Measurements from ENCODE around the gene AATK. TPM values are rescaled to one million over a fixed set of nuclear protein-coding genes. Genes with fewer than 3 reads are reported as not detected.

Gene AATK
- total and polyA plus RNA-seq, 2 of the 13 experiments (the other 11 are each of a cell fraction or from before 2014, with no cell fraction given): 2.9 to 8.4 TPM

DNA sequence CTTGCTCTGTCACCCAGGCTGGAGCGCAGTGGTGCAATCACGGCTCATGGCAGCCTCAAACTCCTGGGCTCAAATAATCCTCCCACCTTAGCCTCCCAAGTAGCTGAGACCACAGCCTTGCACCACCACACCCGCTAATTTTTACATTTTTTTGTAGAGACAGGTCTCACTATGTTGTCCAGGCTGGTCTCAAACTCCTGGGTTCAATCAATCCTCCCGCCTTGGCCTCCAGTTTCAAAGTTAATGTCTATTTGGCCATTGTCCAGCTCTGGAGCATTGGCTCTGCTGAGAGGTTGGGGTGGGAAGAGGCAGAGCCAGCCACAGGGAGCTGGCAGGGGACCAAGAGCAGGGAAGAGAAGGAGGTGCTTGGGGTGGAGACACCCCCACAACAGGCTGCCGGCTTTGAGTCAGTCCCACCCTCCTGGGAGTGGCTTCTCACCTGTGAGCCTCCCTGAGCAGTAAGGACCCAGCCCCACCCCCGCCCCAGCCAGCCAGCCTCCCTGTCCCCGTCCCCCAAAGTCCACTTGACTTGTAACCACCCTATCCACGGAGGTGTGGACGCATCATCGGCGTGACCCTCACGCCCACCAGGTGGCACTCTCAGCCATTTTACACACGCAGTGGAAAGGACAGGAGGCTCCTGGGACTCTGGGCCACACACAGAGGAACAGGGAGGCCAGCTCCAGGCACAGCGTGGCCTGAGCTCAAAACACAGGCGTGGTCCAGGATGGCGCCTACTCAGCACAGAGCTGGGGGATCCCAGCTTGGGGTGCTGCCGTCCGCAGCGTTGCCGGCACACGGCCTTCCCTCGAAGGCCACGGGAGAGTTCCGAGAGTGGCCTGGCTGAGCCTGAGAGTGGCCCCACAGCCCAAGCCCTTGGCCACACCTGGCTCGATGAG lies 23.5 kb downstream of the AATK start (continued):
- TF ChIP-seq, protein P1, sequence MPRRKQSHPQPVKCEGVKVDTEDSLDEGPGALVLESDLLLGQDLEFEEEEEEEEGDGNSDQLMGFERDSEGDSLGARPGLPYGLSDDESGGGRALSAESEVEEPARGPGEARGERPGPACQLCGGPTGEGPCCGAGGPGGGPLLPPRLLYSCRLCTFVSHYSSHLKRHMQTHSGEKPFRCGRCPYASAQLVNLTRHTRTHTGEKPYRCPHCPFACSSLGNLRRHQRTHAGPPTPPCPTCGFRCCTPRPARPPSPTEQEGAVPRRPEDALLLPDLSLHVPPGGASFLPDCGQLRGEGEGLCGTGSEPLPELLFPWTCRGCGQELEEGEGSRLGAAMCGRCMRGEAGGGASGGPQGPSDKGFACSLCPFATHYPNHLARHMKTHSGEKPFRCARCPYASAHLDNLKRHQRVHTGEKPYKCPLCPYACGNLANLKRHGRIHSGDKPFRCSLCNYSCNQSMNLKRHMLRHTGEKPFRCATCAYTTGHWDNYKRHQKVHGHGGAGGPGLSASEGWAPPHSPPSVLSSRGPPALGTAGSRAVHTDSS (CRISPR knock-in tag; conservative IDR thresholded peaks at IDR 0.05): no peak
- 0 out of 2 replicates have a peak, but pooled peaks have one; percentile 38 for TF ChIP-seq THAP11 (CRISPR knock-in tag; IDR thresholded peaks at IDR 0.05)
- no peak for TF ChIP-seq SIX1 (CRISPR knock-in tag; IDR thresholded peaks at IDR 0.05; ENCODE audit: borderline replicate concordance)
- TF ChIP-seq HOXD1 (CRISPR knock-in tag; IDR thresholded peaks at IDR 0.05): no peak
- no peak for TF ChIP-seq ZNF563 (CRISPR knock-in tag; IDR thresholded peaks at IDR 0.05)
- TF ChIP-seq ZFP62 (CRISPR knock-in tag; IDR thresholded peaks at IDR 0.05): no peak
- no peak for TF ChIP-seq ZNF782 (CRISPR knock-in tag; IDR thresholded peaks at IDR 0.05; ENCODE audit: borderline replicate concordance)
- 0 out of 2 replicates have a peak, but pooled peaks have one; percentile 51 for TF ChIP-seq SMAD3 (CRISPR knock-in tag; IDR thresholded peaks at IDR 0.05)
- TF ChIP-seq ELF4 (CRISPR knock-in tag; IDR thresholded peaks at IDR 0.05; ENCODE audit: borderline replicate concordance): no peak
- no peak for TF ChIP-seq PAX8 (CRISPR knock-in tag; IDR thresholded peaks at IDR 0.05; ENCODE audit: borderline replicate concordance)
- TF ChIP-seq ZNF367 (CRISPR knock-in tag; IDR thresholded peaks at IDR 0.05; ENCODE audit: borderline replicate concordance): no peak
- TF ChIP-seq NR1H2 (CRISPR knock-in tag; IDR thresholded peaks at IDR 0.05; ENCODE audit: borderline replicate concordance, low read depth): no peak
- no peak for TF ChIP-seq ZNF205 (CRISPR knock-in tag; IDR thresholded peaks at IDR 0.05)
- TF ChIP-seq ZNF335 (CRISPR knock-in tag; IDR thresholded peaks at IDR 0.05): no peak
- TF ChIP-seq JDP2 (CRISPR knock-in tag; IDR thresholded peaks at IDR 0.05; ENCODE audit: borderline replicate concordance): no peak
- no peak for TF ChIP-seq TBX3 (IDR thresholded peaks at IDR 0.05; ENCODE audit: borderline replicate concordance)
- no peak for TF ChIP-seq FOXM1 (CRISPR knock-in tag; IDR thresholded peaks at IDR 0.05)
- peak; percentile 91 for TF ChIP-seq ZNF883 (CRISPR knock-in tag; IDR thresholded peaks at IDR 0.05; ENCODE audit: not compliant biosample characterization)
- no peak for TF ChIP-seq ZNF446 (CRISPR knock-in tag; IDR thresholded peaks at IDR 0.05)
- TF ChIP-seq, protein P2, sequence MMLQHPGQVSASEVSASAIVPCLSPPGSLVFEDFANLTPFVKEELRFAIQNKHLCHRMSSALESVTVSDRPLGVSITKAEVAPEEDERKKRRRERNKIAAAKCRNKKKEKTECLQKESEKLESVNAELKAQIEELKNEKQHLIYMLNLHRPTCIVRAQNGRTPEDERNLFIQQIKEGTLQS (CRISPR knock-in tag; IDR thresholded peaks at IDR 0.05): 0 out of 2 replicates have a peak, but pooled peaks have one; percentile 5
- TF ChIP-seq ZNF510 (CRISPR knock-in tag; IDR thresholded peaks at IDR 0.05; ENCODE audit: low read depth): no peak
- no peak for TF ChIP-seq RARA (CRISPR knock-in tag; IDR thresholded peaks at IDR 0.05)
- TF ChIP-seq, protein P3, sequence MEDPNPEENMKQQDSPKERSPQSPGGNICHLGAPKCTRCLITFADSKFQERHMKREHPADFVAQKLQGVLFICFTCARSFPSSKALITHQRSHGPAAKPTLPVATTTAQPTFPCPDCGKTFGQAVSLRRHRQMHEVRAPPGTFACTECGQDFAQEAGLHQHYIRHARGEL (CRISPR knock-in tag; IDR thresholded peaks at IDR 0.05): no peak
- no peak for TF ChIP-seq ZNF317 (CRISPR knock-in tag; IDR thresholded peaks at IDR 0.05)
- TF ChIP-seq, protein P4, sequence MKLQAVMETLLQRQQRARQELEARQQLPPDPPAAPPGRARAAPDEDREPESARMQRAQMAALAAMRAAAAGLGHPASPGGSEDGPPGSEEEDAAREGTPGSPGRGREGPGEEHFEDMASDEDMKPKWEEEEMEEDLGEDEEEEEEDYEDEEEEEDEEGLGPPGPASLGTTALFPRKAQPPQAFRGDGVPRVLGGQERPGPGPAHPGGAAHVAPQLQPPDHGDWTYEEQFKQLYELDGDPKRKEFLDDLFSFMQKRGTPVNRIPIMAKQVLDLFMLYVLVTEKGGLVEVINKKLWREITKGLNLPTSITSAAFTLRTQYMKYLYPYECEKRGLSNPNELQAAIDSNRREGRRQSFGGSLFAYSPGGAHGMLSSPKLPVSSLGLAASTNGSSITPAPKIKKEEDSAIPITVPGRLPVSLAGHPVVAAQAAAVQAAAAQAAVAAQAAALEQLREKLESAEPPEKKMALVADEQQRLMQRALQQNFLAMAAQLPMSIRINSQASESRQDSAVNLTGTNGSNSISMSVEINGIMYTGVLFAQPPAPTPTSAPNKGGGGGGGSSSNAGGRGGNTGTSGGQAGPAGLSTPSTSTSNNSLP (IDR thresholded peaks at IDR 0.05; ENCODE audit: low read depth, low read length): no peak
- TF ChIP-seq, protein P5, sequence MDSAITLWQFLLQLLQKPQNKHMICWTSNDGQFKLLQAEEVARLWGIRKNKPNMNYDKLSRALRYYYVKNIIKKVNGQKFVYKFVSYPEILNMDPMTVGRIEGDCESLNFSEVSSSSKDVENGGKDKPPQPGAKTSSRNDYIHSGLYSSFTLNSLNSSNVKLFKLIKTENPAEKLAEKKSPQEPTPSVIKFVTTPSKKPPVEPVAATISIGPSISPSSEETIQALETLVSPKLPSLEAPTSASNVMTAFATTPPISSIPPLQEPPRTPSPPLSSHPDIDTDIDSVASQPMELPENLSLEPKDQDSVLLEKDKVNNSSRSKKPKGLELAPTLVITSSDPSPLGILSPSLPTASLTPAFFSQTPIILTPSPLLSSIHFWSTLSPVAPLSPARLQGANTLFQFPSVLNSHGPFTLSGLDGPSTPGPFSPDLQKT (CRISPR knock-in tag; IDR thresholded peaks at IDR 0.05; ENCODE audit: borderline replicate concordance): no peak

Measured in HepG2 (cell line).